OCI-LY3 (cell line): ENCODE data around the gene TMEM150C.

Experiments used
- H2AFZ ChIP-seq: fragments of 200-600, 300-600 bp; shearing (Covaris generic); 2 replicates; pipeline ENCODE4 v1.6.0; 2014; ENCODE audit warnings: antibody characterized with exemption, low read depth, low read length
- H3K27ac ChIP-seq: fragments of 200-600, 300-600 bp; sonication (generic); 2 replicates; pipeline ENCODE4 v1.5.1; 2014; ENCODE audit warnings: mild to moderate bottlenecking, low read length, moderate library complexity, mixed read lengths
- H3K27me3 ChIP-seq: fragments of 200-600, 300-600 bp; sonication (generic); 2 replicates; pipeline ENCODE4 v1.6.1; 2014; ENCODE audit warnings: low read depth, low read length, mixed read lengths
- H3K36me3 ChIP-seq: fragments of 200-600, 300-600 bp; sonication (generic); replicated peaks from 2 replicates; pipeline ENCODE3; 2014; ENCODE audit warnings: low read depth, low read length, mixed read lengths
- H3K4me1 ChIP-seq: fragments of 300-600, 200-600 bp; sonication (generic); 2 replicates; pipeline ENCODE4 v1.6.1; 2014; ENCODE audit warnings: low read length, mixed read lengths
- H3K4me2 ChIP-seq: fragments of 200-600, 300-600 bp; sonication (generic); 2 replicates; pipeline ENCODE4 v1.6.1; 2014; ENCODE audit warnings: low read length, mixed read lengths
- H3K4me3 ChIP-seq: fragments of 300-600, 200-600 bp; sonication (generic); 2 replicates; pipeline ENCODE4 v1.5.1; 2014; ENCODE audit warnings: antibody characterized with exemption, mild to moderate bottlenecking, low read length, moderate library complexity
- H3K79me2 ChIP-seq: fragments of 300-600, 200-600 bp; shearing (Covaris generic); 2 replicates; pipeline ENCODE4 v1.6.1; 2014; ENCODE audit warnings: mild to moderate bottlenecking, low read length, mixed read lengths
- H3K9ac ChIP-seq: fragments of 300-600, 200-600 bp; shearing (Covaris generic); 2 replicates; pipeline ENCODE4 v1.6.0; 2014; ENCODE audit warnings: mild to moderate bottlenecking, low read length, moderate library complexity
- H3K9me3 ChIP-seq: fragments of 200-600, 300-600 bp; shearing (Covaris generic); 2 replicates; pipeline ENCODE4 v1.6.1; 2014; ENCODE audit warnings: low read length, mixed read lengths; ENCODE audit not compliant: insufficient read depth
- H4K20me1 ChIP-seq: fragments of 200-600, 300-600 bp; sonication (generic); 2 replicates; pipeline ENCODE4 v1.6.1; 2016; ENCODE audit warnings: low read length, mixed read lengths; ENCODE audit not compliant: insufficient read depth
- EZH2phosphoT487 ChIP-seq: fragments of 200-600 bp; shearing (Covaris generic); IDR thresholded peaks from 2 replicates; pipeline ENCODE4 v1.6.1; 2018; ENCODE audit warnings: antibody characterized with exemption, mixed run types, low read depth
- TF ChIP-seq, protein P1 (sequence below): fragments of 200-600, 300-600 bp; sonication (generic); IDR thresholded peaks from 2 replicates; pipeline ENCODE4 v1.5.1; 2014; ENCODE audit warnings: antibody characterized with exemption, low read length, low read depth

TMEM150C gene

DNA sequence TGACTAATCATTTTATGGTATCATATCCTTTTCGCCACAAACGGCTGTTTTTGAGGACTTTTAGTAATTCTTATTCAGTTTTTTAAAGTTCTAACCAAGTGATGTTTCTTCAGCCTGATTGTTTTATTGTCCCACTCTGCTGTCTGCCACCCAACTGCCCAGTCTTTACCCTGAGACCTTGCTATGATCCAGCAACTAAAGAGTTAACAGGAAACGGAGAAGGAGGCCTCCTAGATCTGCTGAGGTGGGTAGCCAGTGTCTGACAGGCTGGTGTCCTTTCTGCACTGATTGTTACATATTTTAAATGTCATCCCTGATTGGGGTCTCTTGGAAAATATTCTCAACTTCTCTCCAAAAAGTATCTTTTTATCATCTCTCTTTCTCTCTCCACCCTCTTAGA lies 7.9 kb upstream of the TMEM150C start:
- H3K4me3 ChIP-seq = no peak overlapping the region
- no peaks in the 10 kb centered on the region for H3K36me3 ChIP-seq
- H4K20me1 ChIP-seq = no peaks in the 10 kb centered on the region
- no peak overlapping the region for H2AFZ ChIP-seq
- TF ChIP-seq, protein P1, sequence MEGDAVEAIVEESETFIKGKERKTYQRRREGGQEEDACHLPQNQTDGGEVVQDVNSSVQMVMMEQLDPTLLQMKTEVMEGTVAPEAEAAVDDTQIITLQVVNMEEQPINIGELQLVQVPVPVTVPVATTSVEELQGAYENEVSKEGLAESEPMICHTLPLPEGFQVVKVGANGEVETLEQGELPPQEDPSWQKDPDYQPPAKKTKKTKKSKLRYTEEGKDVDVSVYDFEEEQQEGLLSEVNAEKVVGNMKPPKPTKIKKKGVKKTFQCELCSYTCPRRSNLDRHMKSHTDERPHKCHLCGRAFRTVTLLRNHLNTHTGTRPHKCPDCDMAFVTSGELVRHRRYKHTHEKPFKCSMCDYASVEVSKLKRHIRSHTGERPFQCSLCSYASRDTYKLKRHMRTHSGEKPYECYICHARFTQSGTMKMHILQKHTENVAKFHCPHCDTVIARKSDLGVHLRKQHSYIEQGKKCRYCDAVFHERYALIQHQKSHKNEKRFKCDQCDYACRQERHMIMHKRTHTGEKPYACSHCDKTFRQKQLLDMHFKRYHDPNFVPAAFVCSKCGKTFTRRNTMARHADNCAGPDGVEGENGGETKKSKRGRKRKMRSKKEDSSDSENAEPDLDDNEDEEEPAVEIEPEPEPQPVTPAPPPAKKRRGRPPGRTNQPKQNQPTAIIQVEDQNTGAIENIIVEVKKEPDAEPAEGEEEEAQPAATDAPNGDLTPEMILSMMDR = no peak
- no peak for TF ChIP-seq EZH2phosphoT487
- no peaks in the 10 kb centered on the region for H3K27me3 ChIP-seq
- no peak overlapping the region for H3K4me2 ChIP-seq
- no peaks in the 10 kb centered on the region for H3K4me1 ChIP-seq
- no peaks in the 10 kb centered on the region for H3K9me3 ChIP-seq
- no peak overlapping the region for H3K9ac ChIP-seq
- H3K79me2 ChIP-seq = no peaks in the 10 kb centered on the region
- no peak overlapping the region for H3K27ac ChIP-seq

- Histone ChIP-seq H3K9ac (no peak overlapping the region), H3K27me3 (no peaks in the 10 kb centered on the region), H3K9me3 (no peaks in the 10 kb centered on the region), H3K4me1 (no peaks in the 10 kb centered on the region), H3K4me3 (no peak overlapping the region), H3K27ac (no peak overlapping the region), H3K4me2 (no peak overlapping the region), H2AFZ (no peak overlapping the region), H4K20me1 (no peaks in the 10 kb centered on the region), H3K79me2 (no peaks in the 10 kb centered on the region), H3K36me3 (no peaks in the 10 kb centered on the region)
- TF ChIP-seq EZH2phosphoT487 = no peak
- TF ChIP-seq, protein P1 = no peak
Measured at GRCh38 chr4:82569076-82569475, 7.3 kb upstream of the TMEM150C start.

DNA sequence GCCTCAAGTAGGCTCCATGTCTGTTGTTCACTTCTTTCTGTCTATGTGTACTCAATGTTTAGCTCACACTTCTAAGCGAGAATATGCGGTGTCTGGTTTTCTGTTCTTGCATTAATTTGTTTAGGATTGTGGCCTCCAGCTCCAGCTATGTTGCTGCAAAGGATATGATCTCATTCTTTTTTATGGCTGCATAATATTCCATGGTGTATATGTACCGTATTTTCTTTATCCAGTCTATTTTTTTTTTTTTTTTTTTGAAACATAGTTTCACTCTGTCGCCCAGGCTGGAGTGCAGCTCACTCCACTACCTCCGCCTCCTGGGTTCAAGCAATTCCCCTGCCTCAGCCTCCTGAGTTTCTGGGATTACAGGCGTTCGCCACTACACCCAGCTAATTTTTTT lies 5.7 kb upstream of the TMEM150C start:
- H3K9me3 ChIP-seq = no peaks in the 10 kb centered on the region
- no peak overlapping the region for H2AFZ ChIP-seq
- no peak overlapping the region for H3K4me2 ChIP-seq
- H3K4me1 ChIP-seq = no peaks in the 10 kb centered on the region
- H3K27me3 ChIP-seq = no peaks in the 10 kb centered on the region
- H3K4me3 ChIP-seq = no peak overlapping the region
- H3K36me3 ChIP-seq = no peaks in the 10 kb centered on the region
- no peak overlapping the region for H3K9ac ChIP-seq
- no peaks in the 10 kb centered on the region for H3K79me2 ChIP-seq
- no peaks in the 10 kb centered on the region for H4K20me1 ChIP-seq
- TF ChIP-seq, protein P1 = no peak
- H3K27ac ChIP-seq = no peak overlapping the region

DNA sequence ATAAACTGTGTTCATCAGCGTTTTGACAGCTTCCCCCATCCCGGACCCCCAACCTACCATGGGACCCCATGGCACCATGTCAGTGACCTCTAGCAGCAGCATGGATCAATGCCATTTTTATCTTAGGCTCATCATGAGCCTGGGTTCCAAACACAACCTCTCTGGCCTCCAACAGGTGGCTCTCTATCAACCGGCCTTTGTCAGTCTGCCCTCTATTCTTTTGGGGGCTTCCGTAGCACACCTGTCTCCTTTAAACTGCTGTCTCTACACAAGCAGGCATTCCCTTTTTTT lies 721 bp upstream of the TMEM150C start:
- no peaks in the 10 kb centered on the region for H3K4me1 ChIP-seq
- no peak overlapping the region for H3K9ac ChIP-seq
- no peak overlapping the region for H3K27ac ChIP-seq
- no peak overlapping the region for H3K4me2 ChIP-seq
- no peaks in the 10 kb centered on the region for H3K36me3 ChIP-seq
- no peaks in the 10 kb centered on the region for H3K79me2 ChIP-seq
- TF ChIP-seq EZH2phosphoT487 = no peak
- TF ChIP-seq, protein P1 = no peak
- no peaks in the 10 kb centered on the region for H3K9me3 ChIP-seq
- H3K4me3 ChIP-seq = no peak overlapping the region
- H4K20me1 ChIP-seq = no peaks in the 10 kb centered on the region
- H3K27me3 ChIP-seq = no peaks in the 10 kb centered on the region
- H2AFZ ChIP-seq = no peak overlapping the region
